DMS53 treated with DMSO at 0.1 percent for 48 hours (cell line): ENCODE measurements around the gene CCRL2.
A peak's percentile ranks its signal among the peaks of the same experiment; 100 is the strongest.
"Not testable (repeated sequence)": the region's sequence is repeated elsewhere in the genome, so short reads cannot be mapped to it uniquely, and the experiment has no call there.

Source experiments
- DNase-seq: peaks from one replicate; lab custom pipeline; 2025; ENCODE audit not compliant: unreplicated experiment; lab: John Stamatoyannopoulos, UW

CCRL2 gene

DNA sequence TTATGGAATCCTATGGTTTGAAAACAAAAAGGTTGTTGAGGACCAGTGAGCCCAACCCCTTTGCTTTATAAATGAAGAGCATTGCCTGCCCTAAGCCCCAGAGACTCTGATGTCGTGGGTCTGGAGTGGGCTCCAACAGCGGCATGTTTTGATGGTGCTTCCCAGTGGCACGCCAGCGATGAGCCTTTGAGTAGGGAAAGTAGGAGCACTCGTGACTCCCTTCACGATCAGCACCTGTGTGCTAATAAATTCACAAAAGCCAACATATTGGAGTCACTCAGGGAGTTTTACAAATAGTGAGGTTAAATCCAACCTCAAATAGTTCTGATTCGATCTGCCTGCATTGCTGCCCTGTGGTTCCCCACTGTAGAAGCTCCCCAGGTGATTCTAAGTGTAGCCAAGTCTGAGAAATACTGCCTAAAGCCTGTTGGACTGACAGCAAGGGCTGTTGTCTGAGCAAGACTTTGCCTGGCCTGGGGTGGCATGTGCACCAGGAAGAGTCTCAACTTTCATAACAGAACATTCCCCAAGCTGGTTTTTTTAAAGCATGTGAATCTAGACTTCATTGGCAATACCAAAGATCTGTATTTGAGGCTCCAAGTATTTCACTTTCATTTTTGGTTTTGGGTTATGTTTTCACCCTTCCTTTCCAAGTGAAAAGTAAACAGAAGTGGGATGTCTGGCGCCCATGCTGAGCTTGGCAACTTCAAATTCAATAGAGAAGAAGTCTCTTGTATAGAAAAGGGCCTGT is 26.4 kb upstream of the CCRL2 start:
- no peak for DNase-seq

DNA sequence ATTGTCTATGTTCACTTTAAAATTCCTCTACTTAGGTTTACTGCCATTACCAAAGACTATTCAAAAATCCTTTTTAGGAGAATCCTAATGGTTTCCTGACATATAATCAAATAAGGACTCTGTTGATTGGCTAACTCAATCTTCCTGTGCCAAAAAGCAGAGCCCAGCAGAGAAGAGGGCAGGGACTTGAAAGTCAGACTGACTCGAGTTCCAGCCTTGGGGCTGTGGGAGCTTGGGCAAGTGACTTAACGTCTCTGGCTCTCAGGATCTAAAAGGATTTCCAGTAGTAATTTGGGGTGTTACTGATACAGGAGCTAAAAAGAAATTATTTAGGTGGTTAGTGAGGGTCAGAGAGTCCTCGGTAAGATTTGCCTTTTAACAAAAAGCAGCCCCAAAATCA is 25.4 kb upstream of the CCRL2 start:
- DNase-seq, result no peak

DNA sequence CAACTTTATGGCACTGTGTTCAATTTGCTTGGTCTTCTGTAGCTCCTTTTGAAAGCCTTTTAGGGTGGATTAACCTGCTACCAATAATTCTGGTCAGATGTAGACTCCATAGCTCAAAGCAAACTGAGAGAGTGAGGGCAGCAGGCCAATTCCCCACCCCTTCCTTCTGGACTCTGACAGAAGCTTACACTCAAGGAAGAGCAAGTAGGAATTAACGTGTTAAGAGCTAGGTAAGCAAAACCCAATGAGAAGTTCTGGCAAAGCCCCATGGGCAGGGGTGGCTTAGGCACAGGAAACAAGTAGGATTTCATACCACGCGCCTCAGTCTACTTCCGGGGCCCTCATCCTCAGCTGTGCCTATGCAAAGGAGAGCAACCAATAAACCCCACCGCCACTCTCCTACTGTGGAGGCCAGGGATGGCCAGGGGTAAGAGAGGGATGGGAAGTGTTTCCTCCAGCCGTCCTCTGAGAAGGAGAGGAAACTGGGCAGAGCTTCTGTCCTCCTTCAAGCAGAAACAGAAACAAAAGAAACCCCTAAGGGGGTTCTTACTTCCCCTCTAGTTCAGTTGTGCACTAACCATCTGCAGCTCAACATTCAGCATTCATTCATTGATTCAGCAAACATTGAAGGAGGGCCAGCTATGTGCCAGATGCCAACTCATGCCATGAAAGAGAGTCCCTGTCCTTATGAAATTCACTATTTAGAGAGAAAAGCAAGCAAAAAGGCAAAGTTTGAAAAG is 23.7 kb upstream of the CCRL2 start:
- DNase-seq, result no peak

DNA sequence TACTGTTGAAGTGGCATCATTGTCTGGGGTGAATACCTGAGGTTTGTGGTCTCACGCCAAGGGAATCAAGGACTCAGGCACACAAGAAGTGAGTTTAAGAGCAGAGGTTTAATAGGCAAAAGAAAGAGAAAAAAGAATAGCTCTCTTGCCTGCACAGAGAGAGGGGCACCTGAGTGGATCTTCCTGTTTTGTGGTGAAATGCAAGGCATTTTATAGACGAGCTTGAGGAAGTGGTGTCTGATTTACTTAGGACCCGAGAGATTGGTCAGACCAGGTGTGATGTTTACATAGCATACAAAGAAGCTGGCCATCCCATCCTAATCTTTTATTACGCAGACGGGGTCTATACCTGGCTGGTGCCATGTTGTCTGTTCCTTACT is 23.1 kb upstream of the CCRL2 start:
- no peak for DNase-seq

DNA sequence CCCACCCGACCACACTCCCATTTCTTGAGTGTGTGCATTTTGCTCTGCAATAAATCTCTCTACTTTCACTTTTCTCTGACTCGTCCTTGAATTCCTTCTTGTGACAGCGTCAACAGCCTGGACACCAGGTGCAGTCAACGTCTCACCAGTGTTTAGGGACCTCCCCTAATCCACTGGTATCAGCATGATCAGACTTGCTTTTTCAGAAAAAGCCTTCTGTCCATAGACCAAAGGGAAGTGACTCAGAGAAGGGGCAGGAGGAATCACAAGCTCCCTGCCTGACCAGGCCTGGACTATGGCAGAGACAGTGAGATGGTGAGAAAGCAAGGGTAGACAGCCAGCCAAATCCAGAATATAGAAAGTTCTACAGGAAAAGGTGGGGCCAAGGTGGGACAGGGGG is 20.9 kb upstream of the CCRL2 start:
- peak; percentile 47 for DNase-seq

GRCh38 chr3:46388847-46389246 is 18.2 kb upstream of the CCRL2 start:
- not testable (repeated sequence) for DNase-seq

DNA sequence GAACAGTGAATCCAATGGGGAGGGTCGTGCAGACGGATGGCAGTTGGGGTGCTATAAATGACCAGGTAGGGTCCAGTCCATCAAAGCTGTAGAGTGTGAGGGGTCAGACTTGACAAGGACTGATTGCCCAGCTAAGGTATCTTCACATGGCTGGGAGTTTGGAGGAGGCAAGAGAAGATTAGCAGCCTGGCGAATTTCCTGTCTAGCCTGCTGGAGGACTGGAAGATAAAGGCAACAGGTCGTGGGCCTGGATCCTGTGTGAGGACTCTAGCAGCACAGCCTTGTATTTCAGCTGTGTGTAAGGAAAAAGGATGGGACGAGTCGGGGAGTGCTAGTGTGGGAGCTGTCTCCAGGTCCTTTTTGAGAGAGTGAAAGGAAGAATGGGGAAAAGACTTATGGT is 17.8 kb upstream of the CCRL2 start:
- no peak for DNase-seq

GRCh38 chr3:46391526-46391925 is 15.5 kb upstream of the CCRL2 start:
- not testable (repeated sequence) for DNase-seq

- no peak for DNase-seq
These were observed 14.0 kb upstream of the CCRL2 start for GRCh38 chr3:46393011-46393410.

- DNase-seq, result no peak
These were observed 13.3 kb upstream of the CCRL2 start for GRCh38 chr3:46393554-46394434.

- no peak for DNase-seq
These were observed 11.8 kb upstream of the CCRL2 start for GRCh38 chr3:46395210-46395661.

DNA sequence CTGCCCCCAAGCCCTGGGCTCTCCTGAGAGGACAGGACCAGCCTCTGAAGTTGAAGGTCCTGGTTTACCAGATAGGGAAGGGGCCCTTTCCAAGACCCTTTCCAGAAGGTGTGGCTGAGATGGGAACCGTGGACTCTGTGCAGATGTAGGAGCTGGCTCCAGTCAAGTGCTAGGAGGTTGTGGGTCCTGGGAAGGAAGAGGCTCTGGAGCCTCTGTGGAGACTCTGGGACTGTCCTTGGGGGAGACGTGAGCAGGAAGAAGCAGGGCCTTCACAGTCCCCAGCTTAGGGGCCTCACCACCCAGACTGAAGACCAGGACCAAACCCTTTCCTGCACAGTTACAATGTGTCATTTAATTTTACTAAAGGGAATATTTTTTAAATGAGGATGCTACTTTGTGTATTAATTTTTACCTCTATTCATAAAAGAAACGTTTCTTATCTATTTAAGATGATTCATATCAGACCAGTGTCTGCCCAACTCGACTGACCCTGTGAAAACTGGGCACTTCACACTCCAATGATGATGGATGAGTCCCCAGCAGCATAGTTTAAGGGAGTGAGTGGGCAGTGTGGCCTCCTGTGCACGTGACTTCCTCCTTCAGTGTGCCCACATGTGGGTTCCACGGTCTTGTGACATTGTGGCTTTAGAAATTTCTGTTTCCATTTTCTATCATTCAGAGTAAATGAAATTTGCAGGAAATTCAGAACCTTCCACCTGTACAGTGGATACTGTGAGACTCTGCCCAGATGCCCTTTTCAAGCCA is 11.1 kb upstream of the CCRL2 start:
- DNase-seq, result no peak

- DNase-seq, result no peak
These were observed 9.9 kb upstream of the CCRL2 start for GRCh38 chr3:46397111-46397510.

DNA sequence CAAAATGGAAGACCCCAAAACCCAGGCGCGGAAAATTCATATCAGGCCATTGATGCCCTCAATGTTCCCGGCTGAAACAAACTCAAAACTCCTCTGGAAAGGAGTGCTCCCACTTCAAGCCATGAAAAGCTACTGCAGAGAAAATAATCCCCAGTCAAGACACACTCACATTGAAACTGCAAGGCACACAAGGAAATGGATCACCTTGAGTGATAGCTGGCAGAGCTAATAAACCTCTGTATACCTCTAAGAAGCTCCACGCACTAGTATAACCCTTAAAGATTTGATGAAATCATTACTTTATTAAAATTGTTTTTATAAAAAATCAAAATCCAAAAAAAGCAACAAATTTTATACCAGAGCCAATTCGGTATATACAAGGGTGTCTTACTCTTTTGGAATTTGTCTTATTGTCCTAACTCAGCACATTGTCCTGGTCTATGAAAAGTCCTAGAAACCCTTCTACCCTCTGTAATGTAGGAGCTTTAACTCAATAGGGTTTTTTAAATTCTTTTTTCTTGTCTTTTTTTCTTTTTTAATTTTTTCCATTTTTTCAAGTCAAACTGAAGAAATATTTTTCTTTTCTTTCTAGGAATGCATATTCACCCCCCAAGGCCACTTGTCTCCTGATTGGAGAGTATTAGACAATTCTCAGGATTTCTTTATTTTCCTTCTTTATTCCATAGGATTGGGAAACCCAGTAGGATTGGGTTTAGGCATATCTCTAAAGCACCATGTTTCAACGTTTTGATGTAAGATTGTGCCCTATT is 8.7 kb upstream of the CCRL2 start:
- no peak for DNase-seq

- no peak for DNase-seq
These were observed 8.0 kb upstream of the CCRL2 start for GRCh38 chr3:46399098-46399497.

DNA sequence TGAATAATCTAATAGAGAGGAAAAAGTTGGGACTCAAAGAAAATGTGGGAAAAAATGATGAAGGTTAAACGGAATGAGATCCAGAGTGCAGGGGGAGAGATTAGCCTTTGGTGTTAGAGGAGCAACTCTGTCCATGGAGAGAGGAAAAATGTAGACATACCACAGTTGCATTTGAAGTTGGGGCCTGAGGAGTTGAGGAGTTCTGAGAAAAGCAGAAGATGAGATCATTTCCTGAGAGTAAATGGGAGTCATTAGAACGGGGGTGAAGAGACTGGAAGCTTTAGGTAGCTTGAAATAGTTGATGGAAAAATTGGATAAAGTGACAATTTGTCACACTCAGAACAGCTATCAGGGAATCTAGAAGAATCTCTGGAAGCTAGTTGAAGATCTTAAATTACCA is 7.5 kb upstream of the CCRL2 start:
- no peak for DNase-seq

- no peak for DNase-seq
These were observed 6.9 kb upstream of the CCRL2 start for GRCh38 chr3:46400000-46400734.

DNA sequence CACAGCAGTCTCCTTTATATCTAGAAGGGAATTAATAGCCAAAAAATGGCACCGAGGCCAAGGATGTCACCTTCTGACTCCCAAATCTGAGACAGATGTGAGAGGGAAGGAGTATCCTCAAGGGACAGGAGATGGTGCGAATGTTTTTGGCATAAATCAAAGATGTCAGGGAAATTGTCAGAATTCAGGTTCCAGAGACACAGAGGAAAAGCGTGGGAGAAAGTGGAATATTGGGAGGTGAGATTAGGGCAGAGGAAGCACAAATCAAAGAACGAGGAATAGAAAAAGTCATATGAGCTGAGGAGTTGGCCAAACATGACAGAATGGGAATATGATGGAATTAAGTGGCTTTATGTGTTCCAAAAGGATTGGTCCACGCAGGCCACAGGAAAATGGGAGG is 6.2 kb upstream of the CCRL2 start:
- DNase-seq, result no peak

GRCh38 chr3:46401579-46401978 is 5.5 kb upstream of the CCRL2 start:
- no peak for DNase-seq
